ENCODE results near the gene PLAGL2.

PLAGL2 gene

GRCh38 chr20:32230707-32231106 lies 23.2 kb upstream of the PLAGL2 start:
- no peak for DNase-seq (ENCODE audit: low read depth)

- DNase-seq (ENCODE audit: low read depth) = no peak
Measured at GRCh38 chr20:32229251-32229747, 21.8 kb upstream of the PLAGL2 start.

GRCh38 chr20:32227744-32228688 lies 20.5 kb upstream of the PLAGL2 start:
- DNase-seq (ENCODE audit: low read depth) = no peak

GRCh38 chr20:32227306-32227705 lies 19.8 kb upstream of the PLAGL2 start:
- DNase-seq (ENCODE audit: low read depth) = no peak

GRCh38 chr20:32226391-32226790 lies 18.8 kb upstream of the PLAGL2 start:
- no peak for DNase-seq (ENCODE audit: low read depth)

GRCh38 chr20:32224463-32224862 lies 16.9 kb upstream of the PLAGL2 start:
- DNase-seq (ENCODE audit: low read depth) = no peak

- no peak for DNase-seq (ENCODE audit: low read depth)
Measured at GRCh38 chr20:32218156-32218900, 10.8 kb upstream of the PLAGL2 start.

GRCh38 chr20:32216179-32217142 lies 8.9 kb upstream of the PLAGL2 start:
- no peak for DNase-seq (ENCODE audit: low read depth)

- DNase-seq (ENCODE audit: low read depth) = no peak
Measured at GRCh38 chr20:32215729-32216128, 8.2 kb upstream of the PLAGL2 start.

- DNase-seq (ENCODE audit: low read depth) = no peak
Measured at GRCh38 chr20:32215147-32215546, 7.6 kb upstream of the PLAGL2 start.

GRCh38 chr20:32213870-32214269 lies 6.3 kb upstream of the PLAGL2 start:
- DNase-seq (ENCODE audit: low read depth) = no peak

GRCh38 chr20:32209850-32210605 lies 2.5 kb upstream of the PLAGL2 start:
- DNase-seq (ENCODE audit: low read depth) = no peak

- DNase-seq (ENCODE audit: low read depth) = no peak
Measured at GRCh38 chr20:32208499-32209154, 1.1 kb upstream of the PLAGL2 start.

- no peak for DNase-seq (ENCODE audit: low read depth)
Measured at GRCh38 chr20:32206760-32207625, 550 bp downstream of the PLAGL2 start.

- DNase-seq (ENCODE audit: low read depth) = no peak
Measured at GRCh38 chr20:32205843-32206759, 1.4 kb downstream of the PLAGL2 start.

- no peak for DNase-seq (ENCODE audit: low read depth)
Measured at GRCh38 chr20:32205110-32205842, 2.3 kb downstream of the PLAGL2 start.

GRCh38 chr20:32204205-32205109 lies 3.1 kb downstream of the PLAGL2 start:
- no peak for DNase-seq (ENCODE audit: low read depth)
